GM18507 (cell line): Measurements from ENCODE around the gene RET.

Experiments used
- DNase-seq: peaks from one replicate; pipeline ENCODE4 v3.0.0; 2011; ENCODE audit warnings: low read depth; ENCODE audit not compliant: insufficient read length; ENCODE audit errors: extremely low spot score
- FAIRE-seq: peaks from 2 replicates; lab custom pipeline; 2011; peaks lifted over from hg19 to GRCh38; lab: Jason Lieb, UNC

Gene RET

DNA sequence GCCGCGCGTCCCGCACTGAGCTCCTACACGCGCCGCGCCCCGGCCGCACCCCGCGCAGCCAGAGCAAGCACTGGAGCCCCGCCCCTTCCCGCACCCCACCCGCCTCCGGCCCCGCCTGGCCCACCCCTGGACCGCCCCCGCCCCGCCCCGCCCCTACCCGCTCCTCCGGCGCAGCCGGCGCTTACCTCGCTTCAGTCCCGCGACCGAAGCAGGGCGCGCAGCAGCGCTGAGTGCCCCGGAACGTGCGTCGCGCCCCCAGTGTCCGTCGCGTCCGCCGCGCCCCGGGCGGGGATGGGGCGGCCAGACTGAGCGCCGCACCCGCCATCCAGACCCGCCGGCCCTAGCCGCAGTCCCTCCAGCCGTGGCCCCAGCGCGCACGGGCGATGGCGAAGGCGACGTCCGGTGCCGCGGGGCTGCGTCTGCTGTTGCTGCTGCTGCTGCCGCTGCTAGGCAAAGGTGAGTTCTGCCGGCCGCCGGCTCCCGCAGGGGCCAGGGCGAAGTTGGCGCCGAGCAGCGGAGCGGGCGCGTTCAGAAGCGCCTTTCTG lies at the start of gene RET:
Gene RET, plus strand, starts transcription at position 194 of the 545 bp plus-strand sequence. Its CDS starts 190 bp downstream, at position 384.
- FAIRE-seq (no peak), DNase-seq (no peak)

DNA sequence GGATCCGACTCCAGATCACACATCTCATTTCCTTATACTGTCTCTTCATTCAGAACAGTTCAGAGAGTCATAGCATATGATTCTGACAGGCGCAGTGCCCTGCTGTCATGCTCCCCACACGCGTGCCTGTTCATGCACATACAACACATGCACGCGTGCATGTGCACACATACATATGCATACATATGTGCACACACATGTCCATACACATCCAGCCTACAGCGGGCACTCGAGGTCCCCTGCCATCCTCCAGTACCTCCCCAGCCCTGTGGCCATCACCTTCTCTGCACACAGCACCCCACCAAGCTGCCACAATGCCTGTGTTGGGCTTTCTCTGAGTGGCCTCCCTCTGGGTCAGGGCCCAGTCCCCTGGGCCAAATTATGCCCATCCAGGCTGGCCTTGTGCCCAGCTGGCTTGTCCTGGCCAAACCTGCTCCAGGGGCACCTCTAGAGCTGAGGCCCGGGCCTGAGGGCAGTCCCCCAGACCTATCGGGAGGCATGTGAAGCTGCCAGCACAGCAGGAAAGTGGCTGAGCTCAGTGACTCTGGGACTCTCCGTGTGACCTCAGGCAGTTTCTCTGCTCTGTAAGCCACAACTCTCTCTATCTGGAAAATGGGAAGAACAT lies 49.4 kb upstream of the RET start:
- DNase-seq (no peak), FAIRE-seq (no peak)

GRCh38 chr10:43028143-43028542 lies 48.7 kb upstream of the RET start:
- FAIRE-seq = no peak
- no peak for DNase-seq

DNA sequence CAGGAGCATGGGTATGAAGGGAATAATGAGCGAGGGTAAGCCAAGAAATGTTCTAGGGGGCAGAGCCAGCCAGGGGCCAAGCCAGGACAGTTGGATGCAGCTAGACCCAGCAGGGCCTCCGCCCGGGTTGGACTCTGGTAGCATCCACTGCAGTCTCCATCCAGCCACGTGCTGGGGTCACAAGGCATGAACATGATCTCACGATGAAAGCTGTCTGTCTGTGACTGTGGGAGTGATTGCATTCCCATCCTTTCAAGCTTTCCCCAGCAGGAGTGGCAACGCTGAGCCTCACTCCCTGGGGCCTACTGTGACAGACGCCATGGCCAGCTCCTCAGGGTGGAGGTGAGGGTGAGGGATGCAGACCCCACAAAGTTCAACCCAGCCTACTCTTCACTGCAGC lies 47.8 kb upstream of the RET start:
- DNase-seq = no peak
- FAIRE-seq = no peak

DNA sequence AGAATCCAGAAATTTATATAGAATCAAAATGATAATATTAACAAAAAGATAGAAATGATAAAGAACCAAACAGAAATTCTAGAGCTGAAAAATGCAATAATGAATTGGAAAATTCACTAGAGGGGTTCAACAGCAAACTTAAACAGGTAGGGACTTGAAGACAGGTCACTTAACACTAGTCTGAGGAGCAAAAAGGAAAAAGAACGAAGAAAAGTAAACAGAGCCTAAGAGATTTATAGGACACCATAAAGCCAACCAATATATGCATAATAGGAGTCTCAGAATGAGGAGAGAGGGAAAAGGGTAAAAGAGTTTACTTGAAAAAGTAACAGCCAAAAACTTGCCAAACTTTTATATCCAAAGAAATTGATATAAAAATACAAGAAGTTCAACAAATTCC lies 44.3 kb upstream of the RET start:
- DNase-seq (no peak), FAIRE-seq (no peak)

DNA sequence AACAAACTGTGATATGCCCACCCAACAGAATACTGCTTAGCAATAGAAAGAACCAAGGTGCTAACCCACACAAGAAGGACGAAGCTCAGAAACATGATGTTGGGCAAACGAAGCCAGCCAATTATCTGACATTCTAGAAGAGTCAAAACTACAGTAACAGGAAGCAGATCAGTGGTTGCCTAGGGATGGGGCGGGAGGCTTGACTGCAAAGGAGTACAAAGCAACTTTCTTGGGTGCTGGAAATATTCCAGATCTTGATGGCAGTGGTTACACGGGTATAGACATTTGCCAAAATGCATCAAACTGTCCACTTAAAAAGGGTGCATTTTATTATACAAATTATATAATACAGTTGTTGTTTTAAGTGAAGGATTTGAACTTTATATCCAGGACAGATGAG lies 41.1 kb upstream of the RET start:
- FAIRE-seq (no peak), DNase-seq (no peak)

GRCh38 chr10:43036481-43037428 lies 40.1 kb upstream of the RET start:
- no peak for DNase-seq

DNA sequence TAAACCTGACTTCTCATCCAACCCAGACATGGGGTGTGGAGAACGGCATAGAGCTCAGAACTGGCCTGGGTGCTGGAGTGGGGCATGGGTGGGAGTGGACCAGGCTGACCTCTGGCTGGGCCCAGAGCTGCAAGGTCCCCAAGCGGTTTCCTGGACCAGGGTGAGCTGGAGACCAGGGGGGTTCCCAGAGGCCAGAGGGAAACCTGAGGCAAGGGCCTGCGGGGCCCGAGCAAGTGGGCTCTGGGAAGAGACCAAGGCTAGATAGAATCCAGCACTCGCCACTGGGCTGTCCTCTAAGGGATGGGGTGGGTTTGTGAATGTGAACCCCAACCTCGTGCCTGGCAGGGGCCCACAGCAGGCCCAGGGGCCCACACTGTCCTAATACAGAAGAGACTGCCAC lies 39.4 kb upstream of the RET start:
- no peak for FAIRE-seq
- no peak for DNase-seq

More at GRCh38 chr10:43036481-43037428, 40.1 kb upstream of the RET start:
- FAIRE-seq = no peak

GRCh38 chr10:43037942-43038782 lies 38.7 kb upstream of the RET start:
- DNase-seq = no peak
- no peak for FAIRE-seq

GRCh38 chr10:43038783-43039623 lies 37.9 kb upstream of the RET start:
- DNase-seq = no peak
- FAIRE-seq = no peak

DNA sequence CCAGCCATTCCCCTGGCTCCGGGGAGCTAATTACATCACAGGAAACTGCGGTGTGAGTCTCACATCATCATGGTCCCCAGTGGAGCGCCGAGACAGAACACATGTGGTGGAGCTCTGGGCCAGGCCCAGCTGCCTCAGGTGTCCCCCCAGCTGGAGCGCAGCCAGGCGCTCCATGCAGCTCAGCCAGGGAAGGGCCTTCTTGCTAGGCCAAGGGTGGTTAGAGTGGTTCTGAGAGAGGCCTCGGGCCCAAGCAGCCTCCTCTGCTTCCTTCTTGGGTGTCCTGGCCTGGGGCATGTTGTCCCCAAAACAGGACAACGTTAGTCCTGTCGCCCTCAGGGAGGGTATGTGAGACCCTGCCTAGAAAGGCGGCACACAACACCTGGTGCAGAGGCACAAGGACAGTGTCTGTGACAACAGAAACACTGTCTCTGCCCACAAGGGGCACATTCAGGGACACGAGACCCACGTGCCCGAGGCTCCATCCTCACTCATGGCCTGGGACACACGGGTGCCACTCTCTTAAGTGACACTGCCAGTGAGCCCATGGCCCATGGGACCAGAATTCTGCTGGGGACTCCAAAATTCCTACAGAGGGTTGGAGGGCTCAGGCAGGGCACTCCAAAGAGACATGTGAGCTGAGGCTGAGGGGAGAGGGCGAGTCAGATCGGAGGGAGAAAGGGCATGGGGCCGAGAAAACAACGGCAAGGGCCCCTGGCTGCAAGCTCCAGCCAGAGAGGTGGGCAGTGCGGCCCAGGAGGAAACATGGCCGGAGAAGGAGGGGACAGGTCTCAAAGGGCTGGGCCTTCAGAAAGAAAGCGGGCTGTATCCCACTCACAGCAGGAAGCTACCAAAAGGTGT lies 37.0 kb upstream of the RET start:
- no peak for DNase-seq
- no peak for FAIRE-seq

GRCh38 chr10:43040482-43041256 lies 36.2 kb upstream of the RET start:
- FAIRE-seq = no peak

DNA sequence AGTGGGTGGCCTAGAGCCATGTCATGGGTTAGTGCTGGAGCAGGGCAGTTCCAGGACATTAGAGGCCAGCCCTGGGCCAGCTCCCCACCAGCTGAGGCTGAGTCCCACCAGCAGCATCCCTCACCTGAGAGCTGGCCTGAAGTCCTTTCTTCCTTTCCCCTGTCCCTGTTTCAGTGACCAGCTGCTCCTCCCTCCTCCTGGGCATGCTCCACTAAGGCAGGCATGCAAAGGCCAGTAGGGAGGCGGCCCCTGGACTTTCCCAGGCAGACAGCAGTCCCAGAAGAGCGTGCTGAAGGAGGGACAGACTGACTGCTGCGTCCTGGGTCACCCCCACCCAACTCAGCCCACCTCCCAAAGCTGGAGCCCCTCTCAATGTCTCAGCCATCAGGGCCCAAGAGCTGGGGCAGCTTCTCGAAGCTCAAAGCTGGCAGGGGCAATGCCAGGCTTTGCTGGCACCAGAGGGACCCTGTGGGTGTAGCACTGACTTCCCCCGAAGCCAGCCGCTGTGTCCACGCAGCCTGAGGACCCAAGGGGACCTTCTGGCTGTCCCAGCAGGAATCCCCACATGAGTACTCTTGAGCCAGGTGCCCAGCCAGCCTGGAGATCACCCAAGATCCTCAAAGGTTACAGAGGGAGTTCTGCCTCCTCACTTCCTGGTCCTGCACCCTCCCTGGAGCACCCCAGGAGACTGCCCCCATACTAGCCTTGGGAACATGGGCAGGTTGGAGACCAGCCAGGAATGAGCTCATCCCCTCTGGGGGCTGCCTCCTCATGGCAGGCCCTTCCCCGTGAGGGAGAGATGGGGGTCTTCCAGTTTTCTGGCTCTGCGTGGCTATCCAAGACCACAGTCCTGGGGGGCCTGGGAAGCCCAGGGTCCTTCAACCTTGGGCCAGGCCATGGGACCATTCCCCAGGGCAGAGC lies 35.2 kb upstream of the RET start:
- DNase-seq = no peak
- no peak for FAIRE-seq

More at GRCh38 chr10:43040482-43041256, 36.2 kb upstream of the RET start:
- DNase-seq = no peak

DNA sequence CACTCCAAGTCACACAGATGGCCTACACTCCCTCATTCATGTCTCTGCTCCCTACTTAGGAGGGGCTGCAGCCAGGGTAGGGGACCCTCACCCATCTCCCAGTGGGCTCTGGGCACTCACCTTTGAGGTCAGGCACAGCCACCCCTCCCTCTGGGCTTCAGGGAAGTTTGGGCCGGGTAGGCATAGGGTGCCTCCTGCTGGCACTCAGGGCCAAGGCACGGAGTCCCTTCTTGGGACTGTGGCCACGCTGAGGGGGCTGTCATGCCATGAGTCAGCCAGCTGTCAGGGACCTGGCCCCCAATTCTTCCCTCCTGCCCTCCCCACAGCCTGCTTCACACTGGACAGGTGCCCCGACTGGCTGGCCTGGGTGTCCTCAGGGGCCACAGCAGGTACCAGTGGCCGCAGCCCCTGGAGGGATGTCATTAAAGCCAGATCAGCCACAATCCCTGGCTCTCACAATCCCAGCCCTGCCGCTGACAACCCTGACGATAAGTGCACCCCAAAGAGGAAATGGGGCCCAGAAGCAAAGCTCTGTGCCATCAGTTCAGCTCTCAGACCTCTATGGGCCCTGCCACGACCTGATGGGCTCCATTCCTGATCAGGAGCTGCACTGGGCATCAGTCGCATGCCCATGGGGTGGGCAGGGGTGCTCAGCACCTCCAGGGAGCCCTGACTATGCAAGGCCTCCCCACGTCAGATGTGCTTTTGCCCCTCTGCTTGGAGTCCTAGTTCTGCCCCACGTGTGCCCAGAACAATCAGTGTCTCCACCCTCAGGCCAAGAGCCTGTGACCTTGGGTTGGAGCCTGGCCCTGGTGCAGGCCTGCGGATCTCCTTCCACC lies 34.1 kb upstream of the RET start:
- FAIRE-seq (no peak), DNase-seq (no peak)

GRCh38 chr10:43043342-43043772 lies 33.5 kb upstream of the RET start:
- FAIRE-seq = no peak
- DNase-seq = no peak
